ENCODE data around the gene MAJIN. TPM values are rescaled to one million over a fixed set of nuclear protein-coding genes. Genes with fewer than 3 reads are reported as not detected.

The MAJIN gene
- total and polyA plus RNA-seq, 9 of the 15 experiments (the other 6 are each of a cell fraction or from before 2014, with no cell fraction given) = 0.17 to 0.83 (median 0.24) TPM; not detected in 2

GRCh38 chr11:64924910-64925284 lies 47.0 kb downstream of the MAJIN start (continued):
- TF ChIP-seq ZNF778 (CRISPR knock-in tag; IDR thresholded peaks at IDR 0.05) (no peak), ZC3H8 (IDR thresholded peaks at IDR 0.05) (no peak), KDM2B (CRISPR knock-in tag; IDR thresholded peaks at IDR 0.05) (0 out of 2 replicates have a peak, but pooled peaks have one; percentile 2), MYC (IDR thresholded peaks at IDR 0.05; ENCODE audit: low read depth, low read length) (no peak), MYC (CRISPR knock-in tag; IDR thresholded peaks at IDR 0.05; ENCODE audit: borderline replicate concordance, low read depth) (no peak), KAT8 (IDR thresholded peaks at IDR 0.05; ENCODE audit: low read depth) (no peak), NRF1 (conservative IDR thresholded peaks at IDR 0.05 in 1 of 2, IDR thresholded peaks at IDR 0.05 in 1 of 2) (peak in 1 of 2 experiments; percentile 19; a peak in 2 of 4 replicates), USF1 (CRISPR knock-in tag; IDR thresholded peaks at IDR 0.05) (no peak), SMAD3 (CRISPR knock-in tag; conservative IDR thresholded peaks at IDR 0.05) (no peak)
- TF ChIP-seq, protein P1, sequence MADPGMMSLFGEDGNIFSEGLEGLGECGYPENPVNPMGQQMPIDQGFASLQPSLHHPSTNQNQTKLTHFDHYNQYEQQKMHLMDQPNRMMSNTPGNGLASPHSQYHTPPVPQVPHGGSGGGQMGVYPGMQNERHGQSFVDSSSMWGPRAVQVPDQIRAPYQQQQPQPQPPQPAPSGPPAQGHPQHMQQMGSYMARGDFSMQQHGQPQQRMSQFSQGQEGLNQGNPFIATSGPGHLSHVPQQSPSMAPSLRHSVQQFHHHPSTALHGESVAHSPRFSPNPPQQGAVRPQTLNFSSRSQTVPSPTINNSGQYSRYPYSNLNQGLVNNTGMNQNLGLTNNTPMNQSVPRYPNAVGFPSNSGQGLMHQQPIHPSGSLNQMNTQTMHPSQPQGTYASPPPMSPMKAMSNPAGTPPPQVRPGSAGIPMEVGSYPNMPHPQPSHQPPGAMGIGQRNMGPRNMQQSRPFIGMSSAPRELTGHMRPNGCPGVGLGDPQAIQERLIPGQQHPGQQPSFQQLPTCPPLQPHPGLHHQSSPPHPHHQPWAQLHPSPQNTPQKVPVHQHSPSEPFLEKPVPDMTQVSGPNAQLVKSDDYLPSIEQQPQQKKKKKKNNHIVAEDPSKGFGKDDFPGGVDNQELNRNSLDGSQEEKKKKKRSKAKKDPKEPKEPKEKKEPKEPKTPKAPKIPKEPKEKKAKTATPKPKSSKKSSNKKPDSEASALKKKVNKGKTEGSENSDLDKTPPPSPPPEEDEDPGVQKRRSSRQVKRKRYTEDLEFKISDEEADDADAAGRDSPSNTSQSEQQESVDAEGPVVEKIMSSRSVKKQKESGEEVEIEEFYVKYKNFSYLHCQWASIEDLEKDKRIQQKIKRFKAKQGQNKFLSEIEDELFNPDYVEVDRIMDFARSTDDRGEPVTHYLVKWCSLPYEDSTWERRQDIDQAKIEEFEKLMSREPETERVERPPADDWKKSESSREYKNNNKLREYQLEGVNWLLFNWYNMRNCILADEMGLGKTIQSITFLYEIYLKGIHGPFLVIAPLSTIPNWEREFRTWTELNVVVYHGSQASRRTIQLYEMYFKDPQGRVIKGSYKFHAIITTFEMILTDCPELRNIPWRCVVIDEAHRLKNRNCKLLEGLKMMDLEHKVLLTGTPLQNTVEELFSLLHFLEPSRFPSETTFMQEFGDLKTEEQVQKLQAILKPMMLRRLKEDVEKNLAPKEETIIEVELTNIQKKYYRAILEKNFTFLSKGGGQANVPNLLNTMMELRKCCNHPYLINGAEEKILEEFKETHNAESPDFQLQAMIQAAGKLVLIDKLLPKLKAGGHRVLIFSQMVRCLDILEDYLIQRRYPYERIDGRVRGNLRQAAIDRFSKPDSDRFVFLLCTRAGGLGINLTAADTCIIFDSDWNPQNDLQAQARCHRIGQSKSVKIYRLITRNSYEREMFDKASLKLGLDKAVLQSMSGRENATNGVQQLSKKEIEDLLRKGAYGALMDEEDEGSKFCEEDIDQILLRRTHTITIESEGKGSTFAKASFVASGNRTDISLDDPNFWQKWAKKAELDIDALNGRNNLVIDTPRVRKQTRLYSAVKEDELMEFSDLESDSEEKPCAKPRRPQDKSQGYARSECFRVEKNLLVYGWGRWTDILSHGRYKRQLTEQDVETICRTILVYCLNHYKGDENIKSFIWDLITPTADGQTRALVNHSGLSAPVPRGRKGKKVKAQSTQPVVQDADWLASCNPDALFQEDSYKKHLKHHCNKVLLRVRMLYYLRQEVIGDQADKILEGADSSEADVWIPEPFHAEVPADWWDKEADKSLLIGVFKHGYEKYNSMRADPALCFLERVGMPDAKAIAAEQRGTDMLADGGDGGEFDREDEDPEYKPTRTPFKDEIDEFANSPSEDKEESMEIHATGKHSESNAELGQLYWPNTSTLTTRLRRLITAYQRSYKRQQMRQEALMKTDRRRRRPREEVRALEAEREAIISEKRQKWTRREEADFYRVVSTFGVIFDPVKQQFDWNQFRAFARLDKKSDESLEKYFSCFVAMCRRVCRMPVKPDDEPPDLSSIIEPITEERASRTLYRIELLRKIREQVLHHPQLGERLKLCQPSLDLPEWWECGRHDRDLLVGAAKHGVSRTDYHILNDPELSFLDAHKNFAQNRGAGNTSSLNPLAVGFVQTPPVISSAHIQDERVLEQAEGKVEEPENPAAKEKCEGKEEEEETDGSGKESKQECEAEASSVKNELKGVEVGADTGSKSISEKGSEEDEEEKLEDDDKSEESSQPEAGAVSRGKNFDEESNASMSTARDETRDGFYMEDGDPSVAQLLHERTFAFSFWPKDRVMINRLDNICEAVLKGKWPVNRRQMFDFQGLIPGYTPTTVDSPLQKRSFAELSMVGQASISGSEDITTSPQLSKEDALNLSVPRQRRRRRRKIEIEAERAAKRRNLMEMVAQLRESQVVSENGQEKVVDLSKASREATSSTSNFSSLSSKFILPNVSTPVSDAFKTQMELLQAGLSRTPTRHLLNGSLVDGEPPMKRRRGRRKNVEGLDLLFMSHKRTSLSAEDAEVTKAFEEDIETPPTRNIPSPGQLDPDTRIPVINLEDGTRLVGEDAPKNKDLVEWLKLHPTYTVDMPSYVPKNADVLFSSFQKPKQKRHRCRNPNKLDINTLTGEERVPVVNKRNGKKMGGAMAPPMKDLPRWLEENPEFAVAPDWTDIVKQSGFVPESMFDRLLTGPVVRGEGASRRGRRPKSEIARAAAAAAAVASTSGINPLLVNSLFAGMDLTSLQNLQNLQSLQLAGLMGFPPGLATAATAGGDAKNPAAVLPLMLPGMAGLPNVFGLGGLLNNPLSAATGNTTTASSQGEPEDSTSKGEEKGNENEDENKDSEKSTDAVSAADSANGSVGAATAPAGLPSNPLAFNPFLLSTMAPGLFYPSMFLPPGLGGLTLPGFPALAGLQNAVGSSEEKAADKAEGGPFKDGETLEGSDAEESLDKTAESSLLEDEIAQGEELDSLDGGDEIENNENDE (IDR thresholded peaks at IDR 0.05; ENCODE audit: low read depth, low read length) = no peak
- TF ChIP-seq, protein P2, sequence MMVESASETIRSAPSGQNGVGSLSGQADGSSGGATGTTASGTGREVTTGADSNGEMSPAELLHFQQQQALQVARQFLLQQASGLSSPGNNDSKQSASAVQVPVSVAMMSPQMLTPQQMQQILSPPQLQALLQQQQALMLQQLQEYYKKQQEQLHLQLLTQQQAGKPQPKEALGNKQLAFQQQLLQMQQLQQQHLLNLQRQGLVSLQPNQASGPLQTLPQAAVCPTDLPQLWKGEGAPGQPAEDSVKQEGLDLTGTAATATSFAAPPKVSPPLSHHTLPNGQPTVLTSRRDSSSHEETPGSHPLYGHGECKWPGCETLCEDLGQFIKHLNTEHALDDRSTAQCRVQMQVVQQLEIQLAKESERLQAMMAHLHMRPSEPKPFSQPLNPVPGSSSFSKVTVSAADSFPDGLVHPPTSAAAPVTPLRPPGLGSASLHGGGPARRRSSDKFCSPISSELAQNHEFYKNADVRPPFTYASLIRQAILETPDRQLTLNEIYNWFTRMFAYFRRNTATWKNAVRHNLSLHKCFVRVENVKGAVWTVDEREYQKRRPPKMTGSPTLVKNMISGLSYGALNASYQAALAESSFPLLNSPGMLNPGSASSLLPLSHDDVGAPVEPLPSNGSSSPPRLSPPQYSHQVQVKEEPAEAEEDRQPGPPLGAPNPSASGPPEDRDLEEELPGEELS (CRISPR knock-in tag; IDR thresholded peaks at IDR 0.05; ENCODE audit: borderline replicate concordance) = no peak

Data from K562 (cell line).